ENCODE measurements around the gene DIP2B.

The DIP2B gene

GRCh38 chr12:50618864-50619609 lies 114.3 kb downstream of the DIP2B start:
- in situ Hi-C loops (cut with HindIII; ENCODE audit: low pct_unique_long_range_greater_than_20kb, low sequenced_read_pairs) = no loop called here
- peak in 1 of 2 experiments; percentile 68 for DNase-seq (ENCODE audit: low read depth in 1 of 2, low spot score in 1 of 2)
- no peak for TF ChIP-seq JUND (IDR thresholded peaks at IDR 0.05; ENCODE audit: low read depth)

- in situ Hi-C loops (cut with HindIII; ENCODE audit: low pct_unique_long_range_greater_than_20kb, low sequenced_read_pairs) = no loop called here
- DNase-seq (ENCODE audit: low read depth in 1 of 2, low spot score in 1 of 2) = no peak
- no peak for TF ChIP-seq JUND (IDR thresholded peaks at IDR 0.05; ENCODE audit: low read depth)
Measured at GRCh38 chr12:50619610-50619958, 114.8 kb downstream of the DIP2B start.

GRCh38 chr12:50620109-50620977 lies 115.6 kb downstream of the DIP2B start:
- in situ Hi-C loops (cut with HindIII; ENCODE audit: low pct_unique_long_range_greater_than_20kb, low sequenced_read_pairs) = no loop called here
- peak in 1 of 2 experiments; percentile 60 for DNase-seq (ENCODE audit: low read depth in 1 of 2, low spot score in 1 of 2)
- no peak for TF ChIP-seq JUND (IDR thresholded peaks at IDR 0.05; ENCODE audit: low read depth)

GRCh38 chr12:50620978-50621360 lies 116.2 kb downstream of the DIP2B start:
- in situ Hi-C loops (cut with HindIII; ENCODE audit: low pct_unique_long_range_greater_than_20kb, low sequenced_read_pairs) = no loop called here
- no peak for TF ChIP-seq JUND (IDR thresholded peaks at IDR 0.05; ENCODE audit: low read depth)
- no peak for DNase-seq (ENCODE audit: low read depth in 1 of 2, low spot score in 1 of 2)

- TF ChIP-seq JUND (IDR thresholded peaks at IDR 0.05; ENCODE audit: low read depth) = no peak
- no peak for DNase-seq (ENCODE audit: low read depth in 1 of 2, low spot score in 1 of 2)
- in situ Hi-C loops (cut with HindIII; ENCODE audit: low pct_unique_long_range_greater_than_20kb, low sequenced_read_pairs) = no loop called here
Measured at GRCh38 chr12:50621399-50622300, 116.9 kb downstream of the DIP2B start.

- no peak for TF ChIP-seq JUND (IDR thresholded peaks at IDR 0.05; ENCODE audit: low read depth)
- no peak for DNase-seq (ENCODE audit: low read depth in 1 of 2, low spot score in 1 of 2)
- in situ Hi-C loops (cut with HindIII; ENCODE audit: low pct_unique_long_range_greater_than_20kb, low sequenced_read_pairs) = no loop called here
Measured at GRCh38 chr12:50625029-50625925, 120.5 kb downstream of the DIP2B start.

GRCh38 chr12:50626026-50626425 lies 121.2 kb downstream of the DIP2B start:
- in situ Hi-C loops (cut with HindIII; ENCODE audit: low pct_unique_long_range_greater_than_20kb, low sequenced_read_pairs) = no loop called here

GRCh38 chr12:50627491-50627890 lies 122.7 kb downstream of the DIP2B start:
- no peak for DNase-seq (ENCODE audit: low read depth in 1 of 2, low spot score in 1 of 2)
- TF ChIP-seq JUND (IDR thresholded peaks at IDR 0.05; ENCODE audit: low read depth) = no peak
- in situ Hi-C loops (cut with HindIII; ENCODE audit: low pct_unique_long_range_greater_than_20kb, low sequenced_read_pairs) = no loop called here

More at GRCh38 chr12:50626026-50626425, 121.2 kb downstream of the DIP2B start:
- no peak for DNase-seq (ENCODE audit: low read depth in 1 of 2, low spot score in 1 of 2)
- TF ChIP-seq JUND (IDR thresholded peaks at IDR 0.05; ENCODE audit: low read depth) = no peak

GRCh38 chr12:50628394-50628793 lies 123.6 kb downstream of the DIP2B start:
- no peak for DNase-seq (ENCODE audit: low read depth in 1 of 2, low spot score in 1 of 2)
- no peak for TF ChIP-seq JUND (IDR thresholded peaks at IDR 0.05; ENCODE audit: low read depth)
- in situ Hi-C loops (cut with HindIII; ENCODE audit: low pct_unique_long_range_greater_than_20kb, low sequenced_read_pairs) = no loop called here

- no peak for TF ChIP-seq JUND (IDR thresholded peaks at IDR 0.05; ENCODE audit: low read depth)
- in situ Hi-C loops (cut with HindIII; ENCODE audit: low pct_unique_long_range_greater_than_20kb, low sequenced_read_pairs) = no loop called here
- no peak for DNase-seq (ENCODE audit: low read depth in 1 of 2, low spot score in 1 of 2)
Measured at GRCh38 chr12:50633955-50634354, 129.2 kb downstream of the DIP2B start.

- in situ Hi-C loops (cut with HindIII; ENCODE audit: low pct_unique_long_range_greater_than_20kb, low sequenced_read_pairs) = no loop called here
- TF ChIP-seq JUND (IDR thresholded peaks at IDR 0.05; ENCODE audit: low read depth) = no peak
- DNase-seq (ENCODE audit: low read depth in 1 of 2, low spot score in 1 of 2) = no peak
Measured at GRCh38 chr12:50634379-50634778, 129.6 kb downstream of the DIP2B start.

Measured in T47D (cell line).